T-helper 2 cell treated with Interferon-gamma antibody and Interleukin-4, amounts not matched to agents 5 μg/mL and 100 μg/mL, for 36 hours (primary cell): ENCODE data around the gene DHRS4.
"Not testable (repeated sequence)": the region's sequence is repeated elsewhere in the genome, so short reads cannot be mapped to it uniquely, and the experiment has no call there.

Source experiments
- DNase-seq: peaks from one replicate; pipeline ENCODE4 v3.0.0; 2021; ENCODE audit warnings: low spot score
- H3K27ac Mint-ChIP-seq: one replicate; pipeline ENCODE4 v1.8.0; 2021; ENCODE audit warnings: mild to moderate bottlenecking, mixed read lengths
- H3K27me3 Mint-ChIP-seq: one replicate; pipeline ENCODE4 v1.8.0; 2021; ENCODE audit warnings: low read depth, mixed read lengths
- H3K36me3 Mint-ChIP-seq: one replicate; pipeline ENCODE4 v1.8.0; 2021; ENCODE audit warnings: low read depth, mixed read lengths
- H3K4me1 Mint-ChIP-seq: one replicate; pipeline ENCODE4 v1.8.0; 2021; ENCODE audit warnings: low read depth, mixed read lengths
- H3K4me3 Mint-ChIP-seq: one replicate; pipeline ENCODE4 v1.8.0; 2022; ENCODE audit warnings: mild to moderate bottlenecking, moderate library complexity, mixed read lengths
- H3K9me3 Mint-ChIP-seq: one replicate; pipeline ENCODE4 v1.8.0; 2021; ENCODE audit warnings: mixed read lengths

The DHRS4 gene

GRCh38 chr14:23933108-23933741, 20.3 kb upstream of the DHRS4 start:
- Mint-ChIP-seq H3K4me3 (no peak overlapping the region), H3K9me3 (no peaks in the 10 kb centered on the region), H3K4me1 (no peaks in the 10 kb centered on the region), H3K36me3 (no peaks in the 10 kb centered on the region), H3K27ac (no peak overlapping the region), H3K27me3 (peaks cover 4% of the 10 kb centered on the region)
- no peak for DNase-seq

- Mint-ChIP-seq H3K9me3 (no peaks in the 10 kb centered on the region), H3K4me1 (no peaks in the 10 kb centered on the region), H3K36me3 (no peaks in the 10 kb centered on the region), H3K4me3 (no peak overlapping the region), H3K27me3 (peaks cover 4% of the 10 kb centered on the region), H3K27ac (no peak overlapping the region)
- DNase-seq: no peak
Observed at GRCh38 chr14:23933742-23934128, 19.8 kb upstream of the DHRS4 start.

- no peaks in the 10 kb centered on the region for H3K27me3 Mint-ChIP-seq
- H3K4me1 Mint-ChIP-seq: no peaks in the 10 kb centered on the region
- H3K4me3 Mint-ChIP-seq: no peak overlapping the region
- no peaks in the 10 kb centered on the region for H3K9me3 Mint-ChIP-seq
- no peak overlapping the region for H3K27ac Mint-ChIP-seq
- H3K36me3 Mint-ChIP-seq: no peaks in the 10 kb centered on the region
- no peak for DNase-seq
Observed at GRCh38 chr14:23935158-23935557, 18.4 kb upstream of the DHRS4 start.

GRCh38 chr14:23936084-23936829, 17.3 kb upstream of the DHRS4 start:
- Mint-ChIP-seq H3K4me1 (no peaks in the 10 kb centered on the region), H3K9me3 (no peaks in the 10 kb centered on the region), H3K27ac (no peak overlapping the region), H3K36me3 (no peaks in the 10 kb centered on the region), H3K27me3 (no peaks in the 10 kb centered on the region), H3K4me3 (no peak overlapping the region)
- no peak for DNase-seq

GRCh38 chr14:23937203-23937602, 16.4 kb upstream of the DHRS4 start:
- Mint-ChIP-seq H3K27me3 (no peaks in the 10 kb centered on the region), H3K36me3 (no peaks in the 10 kb centered on the region), H3K9me3 (no peaks in the 10 kb centered on the region), H3K4me3 (no peak overlapping the region), H3K4me1 (no peaks in the 10 kb centered on the region), H3K27ac (no peak overlapping the region)
- no peak for DNase-seq

- H3K36me3 Mint-ChIP-seq: no peaks in the 10 kb centered on the region
- no peak overlapping the region for H3K27ac Mint-ChIP-seq
- H3K4me3 Mint-ChIP-seq: no peak overlapping the region
- no peaks in the 10 kb centered on the region for H3K9me3 Mint-ChIP-seq
- DNase-seq: no peak
- peaks cover 1% of the 10 kb centered on the region for H3K4me1 Mint-ChIP-seq
- no peaks in the 10 kb centered on the region for H3K27me3 Mint-ChIP-seq
Observed at GRCh38 chr14:23938823-23939222, 14.7 kb upstream of the DHRS4 start.

- no peak overlapping the region for H3K4me3 Mint-ChIP-seq
- H3K4me1 Mint-ChIP-seq: peaks cover 1% of the 10 kb centered on the region
- DNase-seq: no peak
- no peak overlapping the region for H3K27ac Mint-ChIP-seq
- H3K9me3 Mint-ChIP-seq: no peaks in the 10 kb centered on the region
- no peaks in the 10 kb centered on the region for H3K27me3 Mint-ChIP-seq
- H3K36me3 Mint-ChIP-seq: no peaks in the 10 kb centered on the region
Observed at GRCh38 chr14:23939607-23940326, 13.8 kb upstream of the DHRS4 start.

GRCh38 chr14:23941230-23941629, 12.3 kb upstream of the DHRS4 start:
- no peaks in the 10 kb centered on the region for H3K9me3 Mint-ChIP-seq

GRCh38 chr14:23941669-23942068, 11.9 kb upstream of the DHRS4 start:
- Mint-ChIP-seq H3K27me3 (peaks cover 2% of the 10 kb centered on the region), H3K4me1 (peaks cover 1% of the 10 kb centered on the region), H3K36me3 (no peaks in the 10 kb centered on the region), H3K9me3 (no peaks in the 10 kb centered on the region), H3K27ac (no peak overlapping the region), H3K4me3 (no peak overlapping the region)
- no peak for DNase-seq

More at GRCh38 chr14:23941230-23941629, 12.3 kb upstream of the DHRS4 start:
- no peak for DNase-seq
- no peaks in the 10 kb centered on the region for H3K36me3 Mint-ChIP-seq
- no peak overlapping the region for H3K4me3 Mint-ChIP-seq
- H3K27me3 Mint-ChIP-seq: no peaks in the 10 kb centered on the region
- H3K27ac Mint-ChIP-seq: no peak overlapping the region
- peaks cover 1% of the 10 kb centered on the region for H3K4me1 Mint-ChIP-seq

- H3K27me3 Mint-ChIP-seq: peaks cover 3% of the 10 kb centered on the region
- H3K27ac Mint-ChIP-seq: no peak overlapping the region
- H3K9me3 Mint-ChIP-seq: no peaks in the 10 kb centered on the region
Observed at GRCh38 chr14:23942587-23942986, 11.0 kb upstream of the DHRS4 start.

GRCh38 chr14:23949069-23949468, 4.5 kb upstream of the DHRS4 start:
- not testable (repeated sequence) for H3K9me3 Mint-ChIP-seq, H3K4me3 Mint-ChIP-seq, H3K36me3 Mint-ChIP-seq, DNase-seq, H3K27me3 Mint-ChIP-seq, H3K27ac Mint-ChIP-seq
- H3K4me1 Mint-ChIP-seq: peaks cover 14% of the 10 kb centered on the region

More at GRCh38 chr14:23942587-23942986, 11.0 kb upstream of the DHRS4 start:
- Mint-ChIP-seq H3K4me3 (no peak overlapping the region), H3K4me1 (peaks cover 1% of the 10 kb centered on the region), H3K36me3 (no peaks in the 10 kb centered on the region)
- DNase-seq: no peak

- DNase-seq: no peak
- no peak overlapping the region for H3K4me3 Mint-ChIP-seq
Observed at GRCh38 chr14:23950411-23951135, 3.0 kb upstream of the DHRS4 start.

GRCh38 chr14:23951136-23951466, 2.5 kb upstream of the DHRS4 start:
- H3K36me3 Mint-ChIP-seq, H3K4me3 Mint-ChIP-seq, H3K27me3 Mint-ChIP-seq, H3K9me3 Mint-ChIP-seq, DNase-seq, H3K27ac Mint-ChIP-seq: not testable (repeated sequence)
- H3K4me1 Mint-ChIP-seq: peaks cover 21% of the 10 kb centered on the region

More at GRCh38 chr14:23950411-23951135, 3.0 kb upstream of the DHRS4 start:
- Mint-ChIP-seq H3K27me3 (peaks cover 3% of the 10 kb centered on the region), H3K36me3 (peaks cover 9% of the 10 kb centered on the region), H3K4me1 (peaks cover 21% of the 10 kb centered on the region), H3K27ac (no peak overlapping the region), H3K9me3 (peaks cover 8% of the 10 kb centered on the region)
